Lower leg skin (tissue), 4 donors: ENCODE measurements around the gene JUP. TPM values are rescaled to one million over a fixed set of nuclear protein-coding genes. Genes with fewer than 3 reads are reported as not detected.
A peak's percentile ranks its signal among the peaks of the same experiment; 100 is the strongest.

Experiments
- DNase-seq, 2 donors: peaks; one replicate each; pipeline ENCODE4 v3.0.0-alpha.2; 2019; ENCODE audit warnings: low spot score in 2 of 2
- H3K4me3 ChIP-seq: fragments of 200-600 bp; sonication (generic); 2 replicates; pipeline ENCODE4 v1.5.1; 2017; ENCODE audit warnings: mild to moderate bottlenecking, low read depth; ENCODE audit not compliant: poor library complexity, severe bottlenecking
- POLR2A ChIP-seq, 2 donors: fragments of 450-650 bp; IDR thresholded peaks; one replicate each; pipeline ENCODE4 v1.6.1; 2016 to 2017; ENCODE audit warnings: antibody characterized with exemption in 2 of 2, mild to moderate bottlenecking in 1 of 2, moderate library complexity in 1 of 2
- WGBS, 2 donors: methylation state at CpG; one replicate each; pipeline ENCODE4 v1.1.5; 2018; 5-methylcytosine and 5-hydroxymethylcytosine counted together
- intact Hi-C: fragments of 100-400 bp; cut with DNase I; formaldehyde crosslinking; loops from one replicate; pipeline ENCODE4 v1.15.0; 2023; ENCODE audit warnings: low total_unique reads
- total RNA-seq, 4 donors: library from RNA; depleted of rRNA; stranded (reverse); fragments of >200 nt; gene quantifications; one replicate each; pipeline ENCODE4 v1.1.0, GENCODE V29; 2016
- TF ChIP-seq, protein P1 (sequence below), 3 donors: fragments of 450-650 bp; IDR thresholded peaks; one replicate each; pipeline ENCODE4 v1.5.1; 2016; ENCODE audit warnings: antibody characterized with exemption in 3 of 3, mild to moderate bottlenecking in 3 of 3, moderate library complexity in 2 of 3

The JUP gene
- total RNA-seq, 4 donors from 2014 or later, result 1,980 to 2,336 (median 2,116) TPM

DNA sequence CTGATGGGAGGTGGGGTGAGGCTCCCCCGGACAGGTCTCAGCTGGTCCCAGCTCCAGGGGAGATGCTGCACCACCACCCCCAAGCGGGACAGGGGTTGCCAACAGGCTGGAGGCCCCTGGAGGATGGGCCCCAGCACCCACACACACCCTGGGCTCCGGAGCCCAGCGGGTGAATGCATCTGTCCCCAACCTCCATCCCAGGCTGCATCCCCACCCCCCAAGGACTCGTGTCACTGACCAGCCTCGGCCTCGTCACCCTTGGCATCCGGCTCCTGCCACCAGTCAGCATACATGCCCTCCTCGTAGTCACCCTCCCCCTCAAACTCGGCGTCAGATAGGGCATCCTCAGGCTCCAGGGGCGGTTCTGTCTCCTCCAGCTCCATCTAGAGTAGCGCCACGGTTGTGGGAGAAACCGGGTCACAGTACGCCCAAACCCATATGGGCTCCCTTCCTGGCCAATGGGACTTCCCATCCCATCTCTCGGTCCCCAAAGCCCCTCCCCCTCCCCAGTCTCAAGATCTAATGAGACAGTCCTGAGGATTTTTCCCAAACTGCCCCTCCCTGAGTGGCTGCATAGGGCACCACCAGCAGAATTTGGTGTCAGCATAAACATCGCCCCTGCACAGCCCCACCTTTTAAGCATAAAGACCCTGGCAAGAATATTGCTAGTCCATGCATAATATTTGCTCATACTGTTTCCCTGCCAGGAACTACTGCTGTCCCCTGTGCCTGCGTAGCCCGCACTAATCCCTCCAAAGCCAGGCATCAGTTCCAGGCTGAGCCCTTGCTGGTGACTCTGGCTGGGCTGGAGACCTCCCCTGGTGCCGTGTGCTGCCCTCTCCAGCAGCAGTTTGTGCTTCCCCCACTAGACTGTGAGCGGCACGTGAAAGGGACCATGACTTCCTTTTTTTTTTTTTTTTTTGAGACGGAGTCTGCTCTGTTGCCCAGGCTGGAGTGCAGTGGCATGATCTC is 16.8 kb upstream of the JUP start:
- no peak for DNase-seq
- no peak for TF ChIP-seq POLR2A (IDR thresholded peaks at IDR 0.05)
- TF ChIP-seq, protein P1, sequence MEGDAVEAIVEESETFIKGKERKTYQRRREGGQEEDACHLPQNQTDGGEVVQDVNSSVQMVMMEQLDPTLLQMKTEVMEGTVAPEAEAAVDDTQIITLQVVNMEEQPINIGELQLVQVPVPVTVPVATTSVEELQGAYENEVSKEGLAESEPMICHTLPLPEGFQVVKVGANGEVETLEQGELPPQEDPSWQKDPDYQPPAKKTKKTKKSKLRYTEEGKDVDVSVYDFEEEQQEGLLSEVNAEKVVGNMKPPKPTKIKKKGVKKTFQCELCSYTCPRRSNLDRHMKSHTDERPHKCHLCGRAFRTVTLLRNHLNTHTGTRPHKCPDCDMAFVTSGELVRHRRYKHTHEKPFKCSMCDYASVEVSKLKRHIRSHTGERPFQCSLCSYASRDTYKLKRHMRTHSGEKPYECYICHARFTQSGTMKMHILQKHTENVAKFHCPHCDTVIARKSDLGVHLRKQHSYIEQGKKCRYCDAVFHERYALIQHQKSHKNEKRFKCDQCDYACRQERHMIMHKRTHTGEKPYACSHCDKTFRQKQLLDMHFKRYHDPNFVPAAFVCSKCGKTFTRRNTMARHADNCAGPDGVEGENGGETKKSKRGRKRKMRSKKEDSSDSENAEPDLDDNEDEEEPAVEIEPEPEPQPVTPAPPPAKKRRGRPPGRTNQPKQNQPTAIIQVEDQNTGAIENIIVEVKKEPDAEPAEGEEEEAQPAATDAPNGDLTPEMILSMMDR (IDR thresholded peaks at IDR 0.05), result no peak
- 66 to 67% methylated on average over 23 to 24 of the region's 24 CpGs for WGBS, 2 donors
- intact Hi-C loops, result loop anchor here (2.0 kb wide), 1 partner anchor 67 kb away; no protein-coding TSS in a partner anchor
- no peak overlapping the region for H3K4me3 ChIP-seq

DNA sequence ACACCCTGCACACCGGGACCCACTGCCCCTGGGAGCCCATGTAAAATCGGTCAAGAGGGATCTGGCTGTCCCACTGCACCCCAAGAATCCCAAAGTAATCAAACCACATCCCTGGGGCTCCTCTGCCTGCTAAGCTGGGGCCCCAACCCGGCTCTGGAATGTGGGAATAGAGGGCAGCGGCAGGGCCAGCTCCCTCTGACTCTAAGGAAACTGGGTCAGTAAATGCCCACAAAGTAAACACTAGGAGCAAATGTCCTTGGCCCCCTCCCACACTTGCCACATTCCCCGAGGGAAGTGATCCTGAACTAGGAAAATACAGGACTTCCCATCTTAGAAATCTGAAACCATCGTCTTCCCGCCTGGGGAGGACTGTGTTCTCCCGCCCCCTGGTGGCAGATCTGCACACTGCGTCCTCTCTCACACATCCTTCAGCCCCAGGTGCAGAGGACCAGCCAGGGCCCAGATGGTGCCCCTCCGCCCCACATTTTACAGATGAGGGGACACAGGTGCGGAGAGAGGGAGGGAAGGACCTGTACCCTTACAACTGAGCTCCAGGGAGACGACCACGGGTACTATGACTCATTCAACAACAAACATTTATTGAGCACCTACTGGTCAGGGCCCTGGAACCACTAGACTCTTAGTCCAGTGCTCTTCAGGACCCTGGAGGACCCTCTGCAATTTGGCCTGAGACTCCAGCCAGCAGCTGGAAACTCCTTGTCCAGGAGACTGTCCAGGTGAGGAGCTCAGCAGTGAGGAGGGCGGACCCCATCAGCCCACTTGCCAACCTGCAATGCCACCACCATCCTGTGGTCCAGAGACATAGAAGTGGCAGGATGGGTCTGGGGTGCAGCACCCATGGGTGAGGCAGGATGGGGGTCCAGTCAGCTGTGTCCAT is 15.1 kb upstream of the JUP start:
- whole genome bisulfite sequencing, 2 donors, result 7 to 8% methylated on average over 13 to 14 of the region's 14 CpGs
- intact Hi-C loops, result loop anchor here (2.0 kb wide), 1 partner anchor 65 kb away; no protein-coding TSS in a partner anchor
- TF ChIP-seq POLR2A (IDR thresholded peaks at IDR 0.05), result no peak
- TF ChIP-seq, protein P1 (IDR thresholded peaks at IDR 0.05), result peak in 1 of 3 donors; percentile 89
- H3K4me3 ChIP-seq, result no peak overlapping the region
- DNase-seq, result peak; percentile 83 to 98

- WGBS, 2 donors, result 18 to 23% methylated on average over 17 to 18 of the region's 18 CpGs
- peak; percentile 79 to 93 for DNase-seq
- no peak overlapping the region for H3K4me3 ChIP-seq
- intact Hi-C loops, result no loop called here
- TF ChIP-seq, protein P1 (IDR thresholded peaks at IDR 0.05), result no peak
- no peak for TF ChIP-seq POLR2A (IDR thresholded peaks at IDR 0.05)
Measured at GRCh38 chr17:41800601-41801373, 14.3 kb upstream of the JUP start.

- TF ChIP-seq, protein P1 (IDR thresholded peaks at IDR 0.05), result no peak
- TF ChIP-seq POLR2A (IDR thresholded peaks at IDR 0.05), result no peak
- 50 to 67% methylated on average over 8 of the region's 8 CpGs for WGBS, 2 donors
- DNase-seq, result no peak
- intact Hi-C loops, result no loop called here
- H3K4me3 ChIP-seq, result no peak overlapping the region
Measured at GRCh38 chr17:41799366-41799765, 12.9 kb upstream of the JUP start.

DNA sequence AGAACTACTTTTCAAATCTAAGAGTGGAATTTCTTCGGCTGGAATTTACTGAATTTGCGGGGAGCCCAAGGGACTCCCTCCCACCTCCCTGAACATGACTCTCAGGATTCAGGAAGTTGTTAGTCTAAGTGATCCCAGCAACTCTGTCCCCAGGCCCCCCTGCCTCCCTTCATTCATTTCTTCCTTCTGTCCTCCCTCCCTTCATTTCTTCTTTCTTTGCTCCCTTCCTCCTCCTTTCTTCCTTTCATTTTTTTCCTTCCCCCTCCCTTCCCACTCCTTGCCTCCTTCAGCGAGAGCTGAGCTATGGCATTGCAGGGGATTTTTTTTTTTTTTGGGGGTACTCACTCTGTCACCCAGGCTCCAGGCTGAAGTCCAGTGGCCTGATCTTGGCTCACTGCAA is 10.9 kb upstream of the JUP start:
- WGBS, 2 donors, result 85 to 90% methylated on average over 3 of the region's 3 CpGs
- no peak overlapping the region for H3K4me3 ChIP-seq
- DNase-seq, result no peak
- intact Hi-C loops, result no loop called here
- TF ChIP-seq, protein P1 (IDR thresholded peaks at IDR 0.05), result no peak
- TF ChIP-seq POLR2A (IDR thresholded peaks at IDR 0.05), result no peak
